Measurements from ENCODE around the gene PARVB.

PARVB gene

DNA sequence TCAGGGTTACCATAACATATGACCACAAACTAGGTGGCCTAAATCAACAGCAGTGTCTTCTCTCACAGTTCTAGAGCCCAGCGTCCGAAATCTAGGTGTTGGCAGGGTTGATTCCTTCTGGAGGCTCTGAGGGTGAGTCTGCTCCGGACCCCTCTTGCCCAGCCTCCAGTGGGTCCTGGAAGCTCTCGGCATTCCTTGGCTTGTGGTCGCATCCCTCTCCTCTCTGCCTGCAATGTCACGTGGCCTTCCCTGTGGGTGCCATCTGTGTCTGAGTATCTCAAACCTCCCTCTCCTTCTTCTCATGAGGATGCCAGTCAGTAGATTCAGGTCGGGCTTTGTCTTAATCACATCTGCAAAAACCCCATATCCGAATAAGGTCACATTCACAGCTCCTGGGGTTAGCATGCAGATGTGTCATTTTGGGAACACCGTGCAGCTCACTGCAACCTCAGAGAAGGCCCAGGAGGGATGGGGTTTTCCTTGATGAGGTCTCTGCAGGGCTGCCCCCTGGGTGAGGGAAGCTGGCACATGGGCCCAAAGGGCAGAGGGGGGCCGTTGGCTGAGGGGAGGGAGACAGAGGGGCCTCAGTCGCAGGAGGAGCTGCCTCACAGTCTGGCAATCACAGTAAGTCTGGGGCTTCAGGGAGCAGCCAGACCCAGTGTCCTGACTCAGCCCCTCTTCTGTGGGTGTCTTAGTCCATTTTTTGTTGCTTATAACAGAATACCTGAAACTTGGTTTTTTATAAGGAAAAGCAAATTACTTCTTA is 197.8 kb downstream of the PARVB start:
- Histone ChIP-seq H3K4me3 (ENCODE audit: low read depth, low read length) (no peak overlapping the region), H3K9me3 (no peaks in the 10 kb centered on the region; the same call in none of the 2 replicates), H3K4me1 (no peaks in the 10 kb centered on the region), H3K36me3 (no peaks in the 10 kb centered on the region), H3K27me3 (no peaks in the 10 kb centered on the region)
- DNase-seq: no peak
- TF ChIP-seq, protein P1, sequence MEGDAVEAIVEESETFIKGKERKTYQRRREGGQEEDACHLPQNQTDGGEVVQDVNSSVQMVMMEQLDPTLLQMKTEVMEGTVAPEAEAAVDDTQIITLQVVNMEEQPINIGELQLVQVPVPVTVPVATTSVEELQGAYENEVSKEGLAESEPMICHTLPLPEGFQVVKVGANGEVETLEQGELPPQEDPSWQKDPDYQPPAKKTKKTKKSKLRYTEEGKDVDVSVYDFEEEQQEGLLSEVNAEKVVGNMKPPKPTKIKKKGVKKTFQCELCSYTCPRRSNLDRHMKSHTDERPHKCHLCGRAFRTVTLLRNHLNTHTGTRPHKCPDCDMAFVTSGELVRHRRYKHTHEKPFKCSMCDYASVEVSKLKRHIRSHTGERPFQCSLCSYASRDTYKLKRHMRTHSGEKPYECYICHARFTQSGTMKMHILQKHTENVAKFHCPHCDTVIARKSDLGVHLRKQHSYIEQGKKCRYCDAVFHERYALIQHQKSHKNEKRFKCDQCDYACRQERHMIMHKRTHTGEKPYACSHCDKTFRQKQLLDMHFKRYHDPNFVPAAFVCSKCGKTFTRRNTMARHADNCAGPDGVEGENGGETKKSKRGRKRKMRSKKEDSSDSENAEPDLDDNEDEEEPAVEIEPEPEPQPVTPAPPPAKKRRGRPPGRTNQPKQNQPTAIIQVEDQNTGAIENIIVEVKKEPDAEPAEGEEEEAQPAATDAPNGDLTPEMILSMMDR (IDR thresholded peaks at IDR 0.05; ENCODE audit: low read depth, low read length): no peak
